GM19023 (cell line): ENCODE results near the gene LCA5L.

ENCODE experiments used
- ATAC-seq: cut with Tn5 transposase; IDR thresholded peaks from one replicate; pipeline ENCODE4 v1.9.1; 2021; ENCODE audit warnings: mild to moderate bottlenecking, moderate library complexity; ENCODE audit not compliant: unreplicated experiment

LCA5L gene

GRCh38 chr21:39362733-39363132 is 82.8 kb downstream of the LCA5L start:
- ATAC-seq = no peak

GRCh38 chr21:39359382-39359781 is 86.2 kb downstream of the LCA5L start:
- ATAC-seq = no peak
